Adipose tissue (tissue), 3 donors: ENCODE data around the gene PSME4. TPM values are rescaled to one million over a fixed set of nuclear protein-coding genes. Genes with fewer than 3 reads are reported as not detected.
A peak's percentile ranks its signal among the peaks of the same experiment; 100 is the strongest.
"Not testable (repeated sequence)": the region's sequence is repeated elsewhere in the genome, so short reads cannot be mapped to it uniquely, and the experiment has no call there.

Experiments
- H3K27ac ChIP-seq: one replicate; pipeline ENCODE4 v1.5.1; 2013; ENCODE audit warnings: low read depth, low read length
- WGBS, 3 donors: extraction: QIAGEN DNeasy Blood & Tissue Kit; methylation state at CpG; one replicate each; pipeline ENCODE4 v1.1.7; 2013; 5-methylcytosine and 5-hydroxymethylcytosine counted together
- polyA plus RNA-seq, 3 donors: library from polyadenylated mRNA; stranded (reverse); fragments of 200-250 nt; gene quantifications; one replicate each; pipeline ENCODE4 v1.2.3, GENCODE V29; 2013
- donor health status: healthy with polysubstance abuse.
- donor health status: Bipolar disorder and iron deficiency.
- donor health status: healthy.

PSME4 gene
- polyA plus RNA-seq, 3 donors, result 8.9 to 16.6 (median 12.5) TPM

DNA sequence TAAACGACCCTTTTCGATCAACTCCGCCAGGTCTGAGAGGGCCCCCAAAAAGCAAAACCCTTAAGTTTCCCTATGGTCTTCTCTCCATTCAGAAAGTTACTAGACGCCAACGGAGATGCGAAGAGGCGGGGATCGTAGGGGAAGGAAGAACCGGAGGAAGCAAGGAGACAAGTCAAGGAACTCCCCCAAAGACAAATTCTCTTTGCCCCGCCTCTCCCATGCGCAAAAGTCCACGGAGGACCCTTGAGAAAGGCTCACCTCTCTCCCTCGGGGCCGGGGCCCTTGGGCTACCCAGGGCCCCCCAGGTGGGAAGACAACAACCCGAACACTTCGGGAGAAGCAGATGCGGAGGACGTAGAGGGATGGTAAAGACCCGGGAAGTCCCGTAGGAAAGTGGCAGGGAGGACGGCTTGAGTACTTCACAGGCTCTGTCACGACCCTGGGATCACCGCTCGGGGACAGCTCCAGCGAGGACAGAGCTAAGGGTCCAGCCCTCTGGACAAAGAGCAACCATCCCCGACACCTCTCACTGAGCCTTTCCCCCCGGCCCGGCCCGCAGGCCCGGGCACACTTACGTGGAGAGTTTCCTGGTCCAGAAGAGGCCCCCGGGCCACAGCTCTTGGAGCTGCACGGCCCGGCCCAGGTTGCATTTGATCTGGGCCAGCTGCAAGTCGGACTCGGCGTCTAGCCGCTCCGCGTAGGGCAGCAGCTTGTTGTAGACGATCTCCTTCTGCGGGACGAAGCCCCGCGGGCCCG is 647 bp downstream of the PSME4 start:
- 0 to 1% (median 0%) methylated on average over 44 to 46 of the region's 46 CpGs for WGBS, 3 donors

DNA sequence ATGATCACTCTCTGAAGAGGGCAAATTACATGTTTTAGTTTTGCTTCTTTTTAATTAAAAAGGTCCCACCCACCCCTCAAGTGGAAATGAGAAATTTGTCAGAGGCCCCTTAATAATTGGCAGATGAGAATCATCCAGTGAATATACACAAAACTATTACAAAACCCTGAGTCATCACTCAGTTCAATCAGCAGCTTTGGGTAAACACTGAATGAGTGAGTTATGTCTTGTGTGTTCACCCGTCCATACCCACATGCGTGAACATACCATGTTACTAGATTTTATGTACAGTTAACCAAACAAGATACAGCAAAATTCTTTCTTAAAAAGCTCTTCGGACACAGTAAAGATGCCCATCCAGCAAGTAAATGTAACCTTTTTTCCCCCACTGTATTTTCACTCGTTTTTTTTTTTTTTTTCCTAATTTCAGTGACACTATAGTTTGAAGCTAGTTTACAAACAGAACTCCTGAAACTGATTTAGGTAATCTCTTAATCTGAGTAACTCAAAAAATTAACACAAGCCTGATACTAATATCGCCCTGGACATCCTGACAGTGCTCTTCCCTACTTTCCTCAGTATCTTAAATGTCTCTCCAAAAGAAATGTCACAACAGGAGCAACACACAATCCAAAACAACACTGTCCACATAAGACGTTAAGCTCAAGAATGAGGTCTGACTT is 1.4 kb downstream of the PSME4 start:
- WGBS, 3 donors, result 0 to 5% (median 4%) methylated on average over 6 of the region's 6 CpGs
- peak overlapping the region; percentile 72 for H3K27ac ChIP-seq

More for the DNA sequence above, 647 bp downstream of the PSME4 start:
- peak overlapping the region; percentile 72 for H3K27ac ChIP-seq

DNA sequence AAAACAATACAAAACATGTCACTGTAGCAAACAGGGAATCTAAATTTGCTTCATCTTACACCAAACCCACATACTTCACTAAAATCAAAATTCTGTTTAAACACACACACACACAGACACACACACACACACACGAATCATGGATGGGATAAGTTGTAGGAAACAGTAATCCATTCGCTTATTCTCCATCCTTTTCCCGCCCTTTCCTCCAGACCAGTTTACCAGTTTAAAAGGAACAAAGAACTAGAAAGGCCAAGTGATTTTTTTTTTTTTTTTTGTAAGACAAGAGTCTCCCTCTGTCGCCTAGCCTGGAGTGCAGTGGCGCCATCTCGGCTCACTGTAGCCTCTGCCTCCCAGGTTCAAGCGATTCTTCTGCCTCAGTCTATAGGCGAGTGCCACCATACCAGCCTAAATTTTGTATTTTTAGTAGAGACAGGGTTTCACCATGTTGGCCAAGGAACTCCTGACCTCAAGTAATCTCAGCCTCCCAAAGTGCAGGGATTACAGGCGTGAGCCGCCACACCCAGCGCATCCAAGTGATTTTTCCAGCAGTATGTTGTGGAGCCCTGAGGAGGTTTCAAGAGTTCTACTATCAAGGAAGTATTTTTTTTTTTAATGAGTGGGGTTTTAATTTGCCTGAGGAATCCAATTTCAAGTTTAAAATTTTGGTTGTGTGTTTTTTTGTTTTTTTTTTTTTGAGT is 5.7 kb downstream of the PSME4 start:
- WGBS, 3 donors, result 91 to 92% (median 91%) methylated on average over 11 of the region's 11 CpGs
- H3K27ac ChIP-seq, result no peak overlapping the region

DNA sequence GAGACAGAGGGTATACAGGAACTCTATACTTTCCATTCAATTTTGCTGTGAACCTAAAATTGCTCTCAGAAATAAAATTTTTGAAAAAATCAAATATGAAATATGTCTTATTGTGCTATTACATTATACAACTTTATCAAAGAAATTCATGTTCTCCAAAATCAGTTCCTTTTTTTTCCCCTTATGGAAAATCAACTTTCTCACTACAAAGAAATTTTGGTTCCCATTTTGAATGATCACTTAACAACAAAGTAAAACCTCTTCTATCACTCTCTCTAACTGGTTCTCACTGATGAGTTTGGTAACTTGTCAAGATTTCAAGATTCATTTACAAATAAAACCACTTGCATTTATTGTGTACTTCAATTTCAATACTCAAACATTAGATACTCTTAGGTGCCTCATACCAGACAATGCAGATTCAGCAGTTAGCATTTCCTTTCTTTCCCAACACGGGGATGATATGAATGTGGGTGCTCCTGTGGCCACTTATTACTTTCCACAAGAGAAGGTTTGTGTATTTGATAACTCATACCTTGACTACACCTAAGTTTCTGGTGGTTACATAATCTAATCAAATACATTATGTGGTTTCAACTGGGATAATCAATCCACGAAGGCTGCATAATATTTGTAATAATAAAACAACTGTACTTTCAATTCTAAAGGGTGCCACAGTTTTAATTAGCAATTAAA is 6.4 kb downstream of the PSME4 start:
- WGBS, 3 donors, result 24 to 49% (median 44%) methylated on average over 2 of the region's 2 CpGs
- H3K27ac ChIP-seq, result no peak overlapping the region

DNA sequence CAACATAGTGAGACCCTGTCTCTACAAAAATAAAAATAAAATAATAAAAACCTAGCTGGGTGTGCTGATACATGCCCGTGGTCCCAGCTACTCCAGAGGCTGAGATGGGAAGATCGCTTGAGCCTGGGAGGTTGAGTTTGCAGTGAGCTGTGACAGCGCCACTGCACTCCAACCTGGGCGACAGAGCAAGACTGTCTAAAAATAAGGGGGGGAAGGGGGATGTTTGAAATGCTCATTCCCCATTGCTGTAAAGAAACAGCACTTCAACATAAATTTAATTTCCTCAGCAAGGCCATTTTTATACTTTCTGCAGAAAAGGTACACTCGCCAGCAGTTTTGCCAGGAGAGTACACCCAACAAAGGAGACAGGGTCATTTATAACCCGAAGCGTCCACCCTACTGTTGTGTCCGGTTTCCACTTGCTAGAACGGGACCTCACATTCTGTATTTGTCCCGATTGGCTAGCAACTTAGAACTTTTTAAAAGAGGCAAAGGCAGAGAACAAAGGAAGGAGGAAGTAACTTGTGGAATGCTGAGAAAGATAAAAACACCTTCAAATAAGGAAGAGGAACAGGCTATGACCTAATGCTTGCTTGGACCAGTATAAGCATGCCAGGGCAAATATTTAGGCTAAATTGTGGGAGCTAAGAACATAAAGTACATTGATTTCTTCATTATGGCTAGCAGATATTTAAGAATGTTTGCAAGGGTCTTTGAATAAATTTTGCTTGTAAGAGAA is 9.1 kb downstream of the PSME4 start:
- WGBS, 3 donors, result 61 to 68% (median 62%) methylated on average over 10 of the region's 10 CpGs
- H3K27ac ChIP-seq, result not testable (repeated sequence)

DNA sequence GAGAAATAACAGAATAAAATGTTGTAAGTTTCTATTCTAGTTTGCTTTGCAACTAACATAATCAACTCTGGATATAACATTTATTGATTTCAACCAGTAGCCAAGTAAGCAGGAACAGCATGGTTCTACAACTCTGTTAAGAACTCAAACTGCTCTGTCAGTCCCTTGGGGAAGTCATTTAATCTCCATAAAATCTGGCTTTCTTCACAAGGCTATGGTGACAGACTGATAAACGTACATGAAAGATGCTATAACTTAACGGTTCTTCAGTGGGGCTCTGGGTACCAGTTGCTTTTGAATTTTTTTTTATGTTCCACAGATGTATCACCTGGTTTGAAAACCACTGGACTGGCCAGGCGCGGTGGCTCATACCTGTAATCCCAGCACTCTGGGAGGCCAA is 10.3 kb downstream of the PSME4 start:
- whole genome bisulfite sequencing, 3 donors, result 55 to 61% (median 57%) methylated on average over 4 of the region's 4 CpGs
- no peak overlapping the region for H3K27ac ChIP-seq

DNA sequence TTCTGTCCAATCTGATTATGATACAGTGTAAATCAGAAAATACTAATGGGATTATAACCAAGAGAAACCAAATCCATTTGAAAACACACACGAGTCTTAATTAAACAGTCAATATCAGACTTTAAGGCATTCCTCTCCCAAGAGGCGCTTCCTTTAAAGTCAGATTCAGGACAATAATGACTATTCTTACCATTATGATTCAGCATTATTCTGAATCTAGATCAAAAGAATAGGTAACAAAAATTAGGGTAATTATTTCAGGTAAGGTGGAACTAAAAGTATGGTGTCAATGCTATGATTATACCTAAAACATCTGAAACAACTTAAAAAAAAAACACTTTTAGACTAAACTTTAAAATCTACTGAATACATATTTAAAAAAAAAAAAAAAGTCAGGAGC is 12.3 kb downstream of the PSME4 start:
- no peak overlapping the region for H3K27ac ChIP-seq
- 79 to 95% (median 94%) methylated on average over 2 of the region's 2 CpGs for WGBS, 3 donors

DNA sequence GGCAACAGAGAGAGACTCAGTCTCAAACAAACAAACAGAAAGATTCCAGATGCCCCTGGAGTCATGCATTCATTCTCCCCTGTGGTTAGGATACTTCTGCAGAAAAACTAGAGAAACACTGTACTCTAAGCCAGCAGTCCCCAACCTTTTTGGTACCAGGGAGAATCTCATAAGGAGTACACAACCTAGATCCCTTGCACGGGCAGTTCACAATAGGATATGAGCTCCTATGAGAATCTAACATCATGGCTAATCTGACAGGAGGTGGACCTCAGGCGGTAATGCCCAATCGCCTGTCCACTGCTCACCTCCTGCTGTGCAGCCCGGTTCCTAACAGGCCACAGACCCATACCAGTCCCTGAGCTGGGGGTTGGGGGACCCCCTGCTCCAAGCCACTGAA is 18.3 kb downstream of the PSME4 start:
- 91 to 97% (median 94%) methylated on average over 4 of the region's 4 CpGs for WGBS, 3 donors
- no peak overlapping the region for H3K27ac ChIP-seq

DNA sequence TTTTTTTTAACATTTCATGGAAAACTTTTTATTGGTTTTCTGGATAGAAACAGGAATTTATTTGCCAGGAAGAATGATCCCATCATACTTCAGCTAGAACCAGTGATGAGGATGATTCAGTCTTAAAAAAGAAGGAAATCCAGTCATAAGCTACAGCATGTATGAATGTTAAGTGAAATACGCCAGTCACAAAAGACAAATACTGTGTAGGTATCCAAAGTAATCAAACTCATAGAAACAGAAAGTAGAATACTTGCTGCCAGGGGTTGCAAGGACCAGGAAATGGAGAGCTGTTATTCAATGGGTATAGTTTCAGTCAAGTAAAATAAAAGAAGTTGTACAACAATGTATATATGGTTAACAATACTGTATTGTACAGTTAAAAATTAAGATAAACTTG is 21.3 kb downstream of the PSME4 start:
- WGBS, 3 donors, result 62 to 92% (median 78%) methylated on average over 1 of the region's 1 CpG
- H3K27ac ChIP-seq, result no peak overlapping the region

DNA sequence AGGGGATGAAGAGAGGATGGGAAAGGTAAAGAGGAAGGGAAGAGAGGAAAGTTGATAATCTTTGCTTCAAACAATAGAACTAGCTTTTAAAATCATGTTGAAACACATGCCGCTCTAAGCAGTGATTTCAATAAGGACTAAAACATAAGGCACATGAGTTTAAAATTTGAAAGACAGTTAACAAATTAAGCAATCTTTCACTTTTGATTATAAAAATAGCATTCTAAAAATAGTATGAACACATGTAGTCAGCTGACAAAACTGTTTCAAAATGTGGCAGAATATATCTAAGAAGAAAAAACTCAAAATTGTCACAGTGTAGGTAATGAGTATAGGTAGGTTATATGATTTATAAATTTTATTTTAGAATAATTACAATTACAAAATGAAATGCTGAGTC is 25.3 kb downstream of the PSME4 start:
- 72 to 83% (median 77%) methylated on average over 1 of the region's 1 CpG for WGBS, 3 donors
- H3K27ac ChIP-seq, result no peak overlapping the region

DNA sequence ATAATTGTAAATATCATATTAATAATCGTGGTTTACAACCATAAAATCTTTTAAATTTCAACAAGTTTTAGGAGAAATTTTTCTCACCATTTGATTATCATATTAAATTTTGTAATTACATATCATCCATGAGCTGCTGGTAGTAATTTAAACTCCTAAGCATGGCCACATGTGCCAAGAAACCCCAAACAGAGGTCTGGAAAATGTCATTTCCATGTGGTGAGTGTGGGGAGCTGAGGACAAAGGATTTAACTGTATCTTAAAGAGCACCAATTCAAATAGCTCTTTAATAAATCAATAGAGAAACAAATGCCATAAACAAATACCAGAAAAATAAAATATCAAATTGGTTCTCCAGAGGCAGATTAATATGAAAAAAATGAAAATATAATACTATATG is 26.3 kb downstream of the PSME4 start:
- WGBS, 3 donors, result 98 to 100% (median 98%) methylated on average over 1 of the region's 1 CpG
- no peak overlapping the region for H3K27ac ChIP-seq

DNA sequence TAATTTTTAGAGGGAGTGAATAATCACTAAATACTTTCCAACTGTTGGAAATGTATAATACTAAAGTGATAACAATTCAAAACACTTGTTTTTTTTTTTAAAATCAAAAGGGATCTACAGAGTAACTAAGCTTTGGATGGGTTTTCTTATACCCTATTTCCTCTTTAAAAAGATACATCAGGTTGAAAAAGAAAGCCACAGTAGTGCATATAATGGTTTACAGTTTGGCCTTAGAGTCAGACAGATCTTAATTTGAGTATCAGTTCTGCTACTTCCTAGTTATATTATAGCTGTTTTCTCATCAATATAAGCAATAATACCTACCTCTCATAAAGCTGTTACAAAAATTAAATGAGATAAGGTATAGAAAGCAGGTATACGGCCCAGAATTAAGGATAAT is 28.5 kb downstream of the PSME4 start:
- H3K27ac ChIP-seq, result no peak overlapping the region
- 74 to 96% (median 89%) methylated on average over 1 of the region's 1 CpG for WGBS, 3 donors

DNA sequence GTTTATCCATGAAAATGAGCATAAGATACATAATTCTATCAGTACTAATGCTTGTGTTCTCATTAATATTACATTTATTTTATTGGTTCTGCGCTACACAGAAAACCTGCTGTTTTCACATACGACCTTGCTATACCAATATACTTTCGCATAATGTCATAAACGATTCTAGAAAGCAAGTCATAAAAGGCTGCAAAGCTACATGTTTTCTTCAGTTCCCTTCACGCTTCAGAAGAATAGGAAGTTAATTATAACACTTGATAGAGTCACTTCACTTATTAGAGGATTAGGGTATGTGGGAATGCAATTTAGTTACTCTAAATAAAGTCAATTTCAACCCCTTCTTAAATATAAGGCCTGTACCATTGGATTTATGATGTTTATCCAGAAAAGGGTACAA is 29.0 kb downstream of the PSME4 start:
- 88 to 90% (median 89%) methylated on average over 5 of the region's 5 CpGs for WGBS, 3 donors
- no peak overlapping the region for H3K27ac ChIP-seq

DNA sequence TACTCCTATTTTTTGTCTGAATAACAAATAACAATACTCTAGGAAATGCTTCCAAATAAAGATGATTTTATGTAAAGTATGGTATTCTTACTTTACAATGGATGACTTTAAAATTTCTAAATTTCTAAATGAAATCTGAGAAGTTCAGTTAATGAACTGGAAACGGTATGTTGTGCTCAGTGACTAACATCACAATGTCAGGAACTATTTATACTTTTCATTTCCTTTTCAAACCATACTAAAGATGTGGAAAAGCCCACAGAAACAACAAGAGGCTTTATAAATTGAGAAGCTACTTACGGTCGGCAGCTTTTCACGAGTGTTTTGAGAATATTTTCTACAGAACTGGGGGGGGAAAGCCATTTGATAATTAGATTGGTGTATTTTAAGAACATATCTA is 31.1 kb downstream of the PSME4 start:
- 58 to 91% (median 65%) methylated on average over 4 of the region's 4 CpGs for WGBS, 3 donors
- H3K27ac ChIP-seq, result no peak overlapping the region

DNA sequence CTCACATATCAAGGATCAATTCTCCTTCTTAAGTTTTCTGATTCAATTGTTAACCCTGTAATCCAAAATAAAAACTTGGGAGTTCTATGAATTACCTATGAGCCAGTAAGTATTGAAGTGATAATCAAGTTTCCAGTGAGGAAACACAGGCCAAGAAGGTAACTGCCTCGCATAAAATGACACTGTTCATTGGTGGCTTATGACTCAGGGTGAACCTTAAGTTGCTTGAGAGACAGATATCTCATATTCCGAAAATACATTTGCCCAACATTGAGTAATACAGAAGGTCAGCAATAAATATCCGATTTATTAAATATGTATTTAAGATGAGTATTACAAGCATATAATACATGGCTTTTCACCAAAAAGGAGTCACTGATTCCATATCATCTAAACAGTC is 31.9 kb downstream of the PSME4 start:
- H3K27ac ChIP-seq, result no peak overlapping the region
- 91 to 98% (median 95%) methylated on average over 3 of the region's 3 CpGs for WGBS, 3 donors

DNA sequence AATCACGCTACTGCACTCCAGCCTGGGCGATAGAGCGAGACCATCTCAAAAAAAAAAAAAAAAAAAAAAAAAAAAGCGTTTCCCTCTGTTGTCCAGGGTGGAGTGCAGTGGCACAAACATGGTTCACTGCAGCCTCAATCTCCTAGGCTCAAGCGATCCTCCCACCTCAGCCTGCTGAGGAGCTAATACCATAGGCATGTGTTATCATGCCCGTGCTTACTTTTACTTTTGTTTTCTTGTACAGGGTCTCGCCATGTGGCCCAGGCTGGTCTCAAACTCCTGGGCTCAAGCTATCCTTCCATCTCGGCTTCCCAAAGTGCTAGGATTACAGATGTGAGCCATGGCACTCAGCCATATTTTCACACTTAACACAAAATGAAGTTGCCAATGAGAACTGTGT is 37.5 kb downstream of the PSME4 start:
- no peak overlapping the region for H3K27ac ChIP-seq
- WGBS, 3 donors, result 95 to 98% (median 95%) methylated on average over 7 to 8 of the region's 8 CpGs

DNA sequence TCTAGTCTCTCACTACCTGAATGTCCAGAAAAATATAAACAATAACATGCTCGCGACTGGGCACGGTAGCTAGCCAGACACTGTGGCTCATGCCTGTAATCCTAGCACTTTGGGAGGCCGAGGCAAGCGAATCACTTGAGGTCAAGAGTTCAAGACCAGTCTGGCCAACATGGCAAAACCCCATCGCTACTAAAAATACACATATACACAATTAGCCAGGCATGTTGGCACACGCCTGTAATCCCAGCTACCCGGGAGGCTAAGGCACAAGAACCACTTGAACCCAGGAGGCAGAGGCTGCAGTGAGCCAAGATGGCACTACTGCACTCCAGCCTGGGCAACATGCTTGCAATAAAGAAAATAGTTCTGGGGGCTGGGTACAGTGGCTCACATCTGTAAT is 44.5 kb downstream of the PSME4 start:
- not testable (repeated sequence) for H3K27ac ChIP-seq
- WGBS, 3 donors, result 93 to 97% (median 93%) methylated on average over 8 of the region's 8 CpGs

DNA sequence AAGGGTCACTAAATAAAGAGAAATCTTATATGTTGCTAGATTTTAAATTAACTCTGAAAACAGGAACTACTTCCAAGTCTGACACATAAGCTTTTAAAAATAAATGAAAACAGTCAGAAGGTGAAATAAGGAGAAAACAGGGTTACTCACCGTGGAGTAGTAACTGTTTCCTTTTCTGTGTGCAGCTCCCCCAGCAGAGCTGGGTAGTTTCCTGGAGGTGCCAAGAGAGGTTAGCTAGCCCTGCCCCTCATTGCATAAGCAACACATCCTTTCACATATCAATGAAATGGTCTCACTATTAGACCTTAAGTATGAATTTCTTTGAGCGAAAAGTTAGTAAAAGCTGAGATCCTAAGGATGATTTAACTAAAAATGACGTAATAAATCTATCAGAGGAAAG is 57.1 kb downstream of the PSME4 start:
- WGBS, 3 donors, result 59 to 85% (median 63%) methylated on average over 3 of the region's 3 CpGs
- H3K27ac ChIP-seq, result no peak overlapping the region
